Activated naive CD4-positive, alpha-beta T cell treated with anti-CD3 and anti-CD28 coated beads, Interleukin-2, amount 50 U/mL, for 24 hours (primary cell): ENCODE data around the gene LCN12.

ENCODE experiments used
- H3K27ac Mint-ChIP-seq: one replicate; pipeline ENCODE4 v1.8.0; 2021; ENCODE audit warnings: mild to moderate bottlenecking, mixed read lengths
- H3K27me3 Mint-ChIP-seq: one replicate; pipeline ENCODE4 v1.8.0; 2021; ENCODE audit warnings: mixed read lengths
- H3K36me3 Mint-ChIP-seq: one replicate; pipeline ENCODE4 v1.8.0; 2021; ENCODE audit warnings: mixed read lengths
- H3K4me1 Mint-ChIP-seq: one replicate; pipeline ENCODE4 v1.8.0; 2021; ENCODE audit warnings: mixed read lengths
- H3K4me3 Mint-ChIP-seq: one replicate; pipeline ENCODE4 v1.8.0; 2021; ENCODE audit warnings: mild to moderate bottlenecking, mixed read lengths
- H3K9me3 Mint-ChIP-seq: one replicate; pipeline ENCODE4 v1.8.0; 2021; ENCODE audit warnings: mixed read lengths

LCN12 gene

DNA sequence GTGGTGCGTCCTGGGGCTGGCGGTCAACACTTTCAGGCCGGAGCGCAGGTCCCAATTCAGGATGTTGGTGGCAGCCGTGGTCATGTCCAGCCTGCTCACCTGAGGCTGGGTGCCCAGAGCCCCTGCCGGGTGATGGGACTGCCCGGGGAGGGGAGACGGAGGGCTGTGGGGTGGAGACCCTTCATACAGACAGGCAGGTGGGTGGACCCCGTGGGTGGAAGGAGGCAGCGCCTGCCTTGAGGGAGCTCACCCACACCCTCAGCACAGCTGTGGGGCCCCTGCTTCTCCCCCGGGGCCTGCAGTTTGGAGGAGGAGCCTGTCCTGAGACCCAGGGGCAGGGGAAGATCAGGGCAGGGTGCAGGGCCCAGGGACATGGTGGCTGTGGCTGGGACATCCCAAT is 18.3 kb downstream of the LCN12 start:
- peaks cover 18% of the 10 kb centered on the region for H3K4me1 Mint-ChIP-seq
- H3K27me3 Mint-ChIP-seq, result no peaks in the 10 kb centered on the region
- no peaks in the 10 kb centered on the region for H3K9me3 Mint-ChIP-seq
- H3K4me3 Mint-ChIP-seq, result no peak overlapping the region
- no peak overlapping the region for H3K27ac Mint-ChIP-seq
- H3K36me3 Mint-ChIP-seq, result no peaks in the 10 kb centered on the region

GRCh38 chr9:136971746-136972145 is 19.7 kb downstream of the LCN12 start:
- Mint-ChIP-seq H3K27ac (no peak overlapping the region), H3K4me3 (no peak overlapping the region), H3K27me3 (no peaks in the 10 kb centered on the region), H3K4me1 (peaks cover 7% of the 10 kb centered on the region), H3K9me3 (no peaks in the 10 kb centered on the region), H3K36me3 (no peaks in the 10 kb centered on the region)

DNA sequence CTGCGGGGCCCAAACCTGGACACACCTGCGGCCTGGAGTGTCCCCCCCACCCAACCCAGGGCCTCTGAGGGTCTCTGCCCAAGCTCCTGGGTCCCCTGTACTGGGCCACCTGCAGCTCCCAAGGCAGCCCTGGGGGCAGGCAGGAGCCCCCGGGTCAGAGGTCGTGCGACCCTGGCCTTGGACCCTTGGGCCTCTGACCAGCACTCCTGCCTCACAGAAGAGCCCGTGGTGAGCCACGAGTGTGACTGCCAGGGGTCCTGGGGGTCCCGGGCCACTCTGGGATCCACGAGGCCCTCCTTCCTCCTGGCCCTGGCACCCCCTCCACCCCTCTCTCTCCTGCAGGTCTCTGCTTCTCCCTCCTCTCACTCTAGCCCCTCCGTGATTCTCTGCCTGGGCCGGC is 20.3 kb downstream of the LCN12 start:
- Mint-ChIP-seq H3K36me3 (no peaks in the 10 kb centered on the region), H3K27me3 (no peaks in the 10 kb centered on the region), H3K27ac (no peak overlapping the region), H3K4me1 (peaks cover 7% of the 10 kb centered on the region), H3K4me3 (no peak overlapping the region), H3K9me3 (no peaks in the 10 kb centered on the region)

DNA sequence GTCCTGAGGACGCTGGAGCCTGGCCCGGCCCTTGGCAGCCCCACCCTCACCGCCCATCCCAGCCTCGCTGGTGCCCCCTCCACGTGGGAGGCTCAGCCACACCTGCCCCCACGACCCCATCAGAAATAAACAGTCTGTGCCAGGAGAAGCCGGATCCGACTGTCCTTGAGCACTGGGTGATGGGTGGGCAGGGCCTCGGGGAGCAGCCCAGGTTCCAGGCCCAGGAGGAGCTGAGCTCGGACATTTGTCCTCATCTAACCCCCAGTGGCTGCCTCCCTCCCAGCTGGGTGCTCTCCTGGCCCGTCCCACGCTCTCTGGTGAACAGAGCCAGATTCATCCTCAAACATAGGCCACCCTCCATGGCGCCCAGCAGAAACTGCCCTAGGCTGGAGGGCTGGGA is 20.7 kb downstream of the LCN12 start:
- Mint-ChIP-seq H3K27me3 (no peaks in the 10 kb centered on the region), H3K36me3 (no peaks in the 10 kb centered on the region)

DNA sequence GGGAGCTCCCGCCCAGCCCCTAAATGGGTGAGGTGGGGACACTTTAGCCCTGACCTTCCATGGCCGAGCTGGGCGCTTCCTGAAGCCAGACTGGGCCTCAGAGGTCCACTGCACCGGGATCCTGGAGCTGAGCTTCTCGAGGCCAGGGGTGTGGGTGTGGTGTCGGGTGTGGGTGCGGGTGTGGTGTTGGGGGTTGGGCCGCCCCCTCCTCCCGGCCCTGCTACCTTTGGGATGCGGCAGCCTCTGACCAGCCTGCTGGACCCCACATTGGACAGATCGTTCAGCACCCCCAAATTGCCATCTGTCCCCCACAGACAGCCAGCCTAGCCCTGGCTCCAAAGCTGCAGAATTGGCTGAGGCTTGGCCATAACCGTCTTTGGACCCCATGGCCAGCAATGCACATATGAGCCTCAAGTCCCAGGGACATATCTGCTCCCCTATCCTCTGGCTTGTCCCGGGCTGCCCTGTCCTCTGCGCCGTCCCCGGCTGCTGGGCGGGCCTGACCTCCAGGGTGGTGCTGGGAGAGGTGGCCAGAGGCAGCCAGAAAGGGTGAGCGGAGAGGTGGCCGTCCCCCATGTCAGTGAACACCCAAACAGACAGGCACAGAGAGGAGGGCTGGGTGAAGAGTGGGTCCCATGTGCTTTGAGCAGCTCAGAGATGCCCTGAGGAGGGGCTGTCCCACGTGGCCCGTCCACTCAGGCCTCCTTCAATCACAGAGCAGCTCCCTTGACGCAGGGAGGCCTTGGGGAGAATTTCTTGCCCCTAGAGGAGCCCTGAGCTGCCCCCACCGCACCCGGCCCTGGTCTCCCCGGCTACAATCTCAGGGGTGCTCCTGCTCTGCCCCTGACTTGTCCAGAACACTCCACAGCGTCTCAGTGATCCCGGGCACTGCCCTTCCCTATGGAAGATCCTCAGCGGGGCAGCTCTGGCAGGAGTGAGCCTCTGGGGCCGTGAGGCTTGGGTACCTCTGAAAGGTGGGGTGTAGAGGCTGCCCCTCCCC is 21.8 kb downstream of the LCN12 start:
- H3K27me3 Mint-ChIP-seq, result no peaks in the 10 kb centered on the region
- no peak overlapping the region for H3K4me3 Mint-ChIP-seq
- no peaks in the 10 kb centered on the region for H3K9me3 Mint-ChIP-seq
- peaks cover 7% of the 10 kb centered on the region for H3K4me1 Mint-ChIP-seq
- H3K36me3 Mint-ChIP-seq, result no peaks in the 10 kb centered on the region
- no peak overlapping the region for H3K27ac Mint-ChIP-seq

More for the DNA sequence above, 20.7 kb downstream of the LCN12 start:
- Mint-ChIP-seq H3K4me1 (peaks cover 7% of the 10 kb centered on the region), H3K9me3 (no peaks in the 10 kb centered on the region), H3K27ac (no peak overlapping the region), H3K4me3 (no peak overlapping the region)

DNA sequence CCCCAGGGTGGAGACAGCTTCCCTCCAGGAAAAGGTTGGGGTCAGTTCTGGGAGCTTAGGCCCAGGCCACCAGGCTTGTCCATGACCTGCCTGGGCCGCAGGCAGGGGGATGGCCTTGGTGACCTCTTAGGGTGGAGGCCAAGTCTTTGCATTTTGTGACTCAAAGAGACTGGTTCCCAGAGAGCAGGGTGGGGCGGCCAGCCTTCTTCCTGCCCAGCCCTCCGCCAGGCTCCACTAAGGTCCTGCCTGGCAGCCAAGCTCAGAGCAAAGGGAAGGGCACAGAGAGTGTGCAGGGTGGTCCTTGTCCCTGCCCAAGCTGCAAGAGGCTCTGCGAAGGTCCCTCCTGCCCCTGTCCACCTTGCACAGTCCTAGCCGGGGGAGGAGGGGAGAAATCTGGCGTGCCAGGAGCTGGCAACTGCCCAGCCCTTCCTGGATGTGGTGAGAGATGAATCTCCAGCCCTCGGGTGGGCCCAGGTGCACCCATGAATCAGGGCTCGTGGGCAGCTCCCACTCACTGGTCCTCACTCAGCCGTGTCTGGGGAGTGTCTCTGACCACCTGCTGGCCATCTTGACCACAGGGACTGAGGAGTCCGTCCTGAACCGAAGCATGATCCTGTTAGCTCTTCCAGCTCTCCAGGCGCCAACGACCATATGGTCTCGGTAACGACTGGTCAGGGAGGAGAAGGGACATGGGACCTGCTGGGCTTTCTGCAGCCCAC is 22.9 kb downstream of the LCN12 start:
- Mint-ChIP-seq H3K4me1 (peaks cover 7% of the 10 kb centered on the region), H3K27me3 (no peaks in the 10 kb centered on the region), H3K4me3 (no peak overlapping the region), H3K36me3 (no peaks in the 10 kb centered on the region), H3K27ac (no peak overlapping the region), H3K9me3 (no peaks in the 10 kb centered on the region)

GRCh38 chr9:136975644-136976043 is 23.6 kb downstream of the LCN12 start:
- Mint-ChIP-seq H3K4me1 (peaks cover 7% of the 10 kb centered on the region), H3K27me3 (no peaks in the 10 kb centered on the region), H3K4me3 (no peak overlapping the region), H3K27ac (no peak overlapping the region), H3K9me3 (no peaks in the 10 kb centered on the region), H3K36me3 (no peaks in the 10 kb centered on the region)

- Mint-ChIP-seq H3K4me1 (peaks cover 7% of the 10 kb centered on the region), H3K9me3 (no peaks in the 10 kb centered on the region), H3K4me3 (peak within 1 kb of the TSS; percentile 26), H3K36me3 (no peaks in the 10 kb centered on the region), H3K27me3 (no peaks in the 10 kb centered on the region), H3K27ac (no peak within 1 kb of the TSS)
These were observed 25.1 kb downstream of the LCN12 start, which contains the start of gene PTGDS for GRCh38 chr9:136977223-136977622. Gene PTGDS (plus strand): TSS chr9:136977504. CDS start chr9:136977579, 75 bp downstream.

- Mint-ChIP-seq H3K27ac (no peak overlapping the region), H3K9me3 (no peaks in the 10 kb centered on the region), H3K27me3 (no peaks in the 10 kb centered on the region), H3K4me3 (no peak overlapping the region), H3K36me3 (no peaks in the 10 kb centered on the region), H3K4me1 (peaks cover 7% of the 10 kb centered on the region)
These were observed 25.6 kb downstream of the LCN12 start for GRCh38 chr9:136977649-136978072.

DNA sequence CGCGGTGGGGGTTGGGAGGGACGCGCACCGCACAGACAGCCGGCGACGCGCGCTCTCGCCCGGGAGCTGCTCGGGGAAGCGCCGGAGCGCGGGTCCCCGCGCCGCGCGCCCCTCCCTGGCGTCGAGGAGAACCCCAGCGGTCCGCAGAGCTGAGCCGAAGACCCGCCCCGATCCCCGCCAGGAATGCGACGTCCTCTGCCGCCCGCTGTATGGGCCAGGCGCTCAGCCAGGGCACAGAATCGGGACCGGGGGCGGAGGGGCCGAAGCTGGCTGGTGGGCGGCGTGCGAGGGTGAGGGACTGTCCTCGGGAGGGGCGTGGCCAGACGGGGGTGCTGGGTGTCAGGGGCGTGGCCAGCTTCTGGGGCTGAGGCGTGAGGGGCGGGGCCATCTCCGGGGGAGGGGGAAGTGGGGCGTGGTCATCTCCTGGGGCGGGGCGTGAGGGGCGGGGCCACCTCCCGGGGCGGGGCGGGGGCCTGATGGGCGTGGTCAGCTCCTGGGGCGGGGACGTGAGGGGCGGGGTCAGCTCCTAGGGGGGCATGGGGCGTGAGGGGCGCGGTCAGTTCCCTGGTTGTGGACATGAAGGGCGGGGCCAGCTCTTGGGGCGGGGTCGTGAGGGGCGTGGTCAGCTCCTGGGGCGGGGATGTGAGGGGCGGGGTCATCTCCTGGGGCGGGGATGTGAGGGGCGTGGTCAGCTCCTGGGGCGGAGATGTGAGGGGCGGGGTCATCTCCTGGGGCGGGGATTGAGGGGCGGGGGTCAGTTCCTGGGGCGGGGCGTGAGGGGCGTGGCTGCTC is 26.2 kb downstream of the LCN12 start:
- H3K4me1 Mint-ChIP-seq, result peaks cover 7% of the 10 kb centered on the region
- H3K9me3 Mint-ChIP-seq, result no peaks in the 10 kb centered on the region
- no peaks in the 10 kb centered on the region for H3K27me3 Mint-ChIP-seq
- no peak overlapping the region for H3K4me3 Mint-ChIP-seq
- H3K27ac Mint-ChIP-seq, result no peak overlapping the region
- no peaks in the 10 kb centered on the region for H3K36me3 Mint-ChIP-seq

- peaks cover 10% of the 10 kb centered on the region for H3K4me1 Mint-ChIP-seq
- H3K9me3 Mint-ChIP-seq, result no peaks in the 10 kb centered on the region
- H3K27me3 Mint-ChIP-seq, result peaks cover 3% of the 10 kb centered on the region
- no peak overlapping the region for H3K4me3 Mint-ChIP-seq
- no peak overlapping the region for H3K27ac Mint-ChIP-seq
- no peaks in the 10 kb centered on the region for H3K36me3 Mint-ChIP-seq
These were observed 26.9 kb downstream of the LCN12 start for GRCh38 chr9:136978865-136979544.

DNA sequence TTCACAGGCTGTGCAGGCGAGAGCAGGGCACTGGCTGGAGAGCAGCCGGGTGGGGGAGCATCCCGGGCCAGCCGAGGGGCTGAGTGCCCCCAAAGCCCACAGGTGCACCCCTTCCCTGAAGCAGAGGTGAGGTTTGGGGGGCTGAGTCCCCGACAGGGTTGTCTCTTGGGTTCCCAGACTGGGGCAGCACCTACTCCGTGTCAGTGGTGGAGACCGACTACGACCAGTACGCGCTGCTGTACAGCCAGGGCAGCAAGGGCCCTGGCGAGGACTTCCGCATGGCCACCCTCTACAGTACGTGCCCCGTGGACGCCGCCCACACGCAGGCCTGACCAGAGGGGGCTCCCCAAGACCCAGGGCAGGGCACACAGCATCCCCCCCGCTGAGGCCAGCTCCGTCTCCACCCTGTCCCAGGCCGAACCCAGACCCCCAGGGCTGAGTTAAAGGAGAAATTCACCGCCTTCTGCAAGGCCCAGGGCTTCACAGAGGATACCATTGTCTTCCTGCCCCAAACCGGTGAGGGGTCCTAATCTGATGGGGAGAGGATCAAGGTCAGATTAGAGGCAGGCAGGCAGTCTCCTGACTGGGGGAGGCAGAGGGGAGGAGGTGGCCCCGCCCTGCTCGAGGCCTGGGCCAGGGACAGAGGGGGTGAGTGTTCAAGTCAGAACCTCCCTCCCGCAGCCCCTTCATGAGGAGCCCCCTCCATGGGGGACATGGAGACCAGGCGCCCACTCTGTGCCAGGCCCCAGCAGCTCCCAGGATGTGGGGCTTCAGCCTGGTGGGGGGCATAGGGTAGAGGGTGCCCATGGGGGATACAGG is 27.9 kb downstream of the LCN12 start:
- H3K36me3 Mint-ChIP-seq, result no peaks in the 10 kb centered on the region
- H3K27me3 Mint-ChIP-seq, result peaks cover 4% of the 10 kb centered on the region
- H3K4me1 Mint-ChIP-seq, result peaks cover 8% of the 10 kb centered on the region
- H3K27ac Mint-ChIP-seq, result no peak overlapping the region
- no peaks in the 10 kb centered on the region for H3K9me3 Mint-ChIP-seq
- no peak overlapping the region for H3K4me3 Mint-ChIP-seq

DNA sequence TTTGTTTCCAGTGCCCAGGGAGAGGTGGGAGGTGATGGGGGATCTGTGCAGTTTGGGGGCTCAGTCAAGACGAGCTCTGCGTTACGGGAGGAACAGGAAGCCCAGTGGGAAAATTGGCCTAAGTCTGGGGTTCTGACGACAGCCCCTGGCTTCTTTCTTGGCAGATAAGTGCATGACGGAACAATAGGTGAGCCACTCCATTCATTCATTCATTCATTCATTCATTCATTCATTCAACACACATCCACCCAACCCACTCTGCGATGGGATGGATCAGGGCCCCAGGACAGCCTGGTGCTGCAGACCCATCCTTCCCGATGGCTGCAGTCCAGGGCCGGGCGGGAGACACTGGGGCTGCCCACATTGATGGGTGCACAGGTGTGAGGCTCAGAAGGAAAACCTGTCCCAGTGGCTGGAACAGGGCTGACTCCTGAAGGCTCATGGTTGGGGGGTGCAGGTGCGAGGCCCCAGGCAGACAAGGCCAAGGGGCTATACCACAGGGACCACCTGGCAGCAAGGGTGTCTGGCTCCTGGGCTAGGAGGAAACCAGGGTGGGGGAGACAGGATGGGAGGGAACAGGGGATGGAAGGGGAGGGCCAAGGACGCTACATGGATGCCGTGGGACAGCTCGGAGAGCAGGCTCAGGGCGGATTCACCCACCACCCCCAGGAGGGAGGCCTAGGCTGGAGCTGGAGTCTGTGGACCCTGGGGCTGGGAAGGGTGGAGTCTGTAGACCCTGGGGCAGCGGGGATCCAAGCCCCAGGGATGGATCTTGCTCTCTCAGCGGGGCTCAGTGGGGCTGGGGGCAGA is 28.8 kb downstream of the LCN12 start:
- H3K9me3 Mint-ChIP-seq, result no peaks in the 10 kb centered on the region
- H3K4me3 Mint-ChIP-seq, result no peak overlapping the region
- no peaks in the 10 kb centered on the region for H3K36me3 Mint-ChIP-seq
- H3K4me1 Mint-ChIP-seq, result peaks cover 3% of the 10 kb centered on the region
- H3K27me3 Mint-ChIP-seq, result peaks cover 4% of the 10 kb centered on the region
- no peak overlapping the region for H3K27ac Mint-ChIP-seq
